Measurements from ENCODE around the gene TAAR2.
"Not testable (repeated sequence)": the region's sequence is repeated elsewhere in the genome, so short reads cannot be mapped to it uniquely, and the experiment has no call there.

DNA sequence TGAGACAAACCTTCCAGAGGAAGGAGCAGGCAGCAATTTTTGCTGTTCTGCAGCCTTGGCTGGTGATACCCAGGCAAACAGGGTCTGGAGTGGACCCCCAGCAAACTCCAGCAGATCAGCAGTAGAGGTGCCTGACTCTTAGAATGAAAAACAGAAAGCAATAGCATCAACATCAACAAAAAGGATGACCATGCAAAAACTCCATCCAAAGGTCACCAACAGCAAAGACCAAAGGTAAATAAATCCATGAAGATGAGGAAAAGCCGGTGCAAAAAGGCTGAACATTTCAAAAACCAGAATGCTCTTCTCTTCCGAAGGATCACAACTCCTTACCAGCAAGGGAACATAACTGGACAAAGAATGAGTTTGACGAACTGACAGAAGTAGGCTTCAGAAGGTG lies 11.8 kb upstream of the TAAR2 start:
- not testable (repeated sequence) for TF ChIP-seq POLR2A, CTCF (IDR thresholded peaks at IDR 0.05)
